ENCODE measurements around the gene PIP4K2A.

Gene PIP4K2A

DNA sequence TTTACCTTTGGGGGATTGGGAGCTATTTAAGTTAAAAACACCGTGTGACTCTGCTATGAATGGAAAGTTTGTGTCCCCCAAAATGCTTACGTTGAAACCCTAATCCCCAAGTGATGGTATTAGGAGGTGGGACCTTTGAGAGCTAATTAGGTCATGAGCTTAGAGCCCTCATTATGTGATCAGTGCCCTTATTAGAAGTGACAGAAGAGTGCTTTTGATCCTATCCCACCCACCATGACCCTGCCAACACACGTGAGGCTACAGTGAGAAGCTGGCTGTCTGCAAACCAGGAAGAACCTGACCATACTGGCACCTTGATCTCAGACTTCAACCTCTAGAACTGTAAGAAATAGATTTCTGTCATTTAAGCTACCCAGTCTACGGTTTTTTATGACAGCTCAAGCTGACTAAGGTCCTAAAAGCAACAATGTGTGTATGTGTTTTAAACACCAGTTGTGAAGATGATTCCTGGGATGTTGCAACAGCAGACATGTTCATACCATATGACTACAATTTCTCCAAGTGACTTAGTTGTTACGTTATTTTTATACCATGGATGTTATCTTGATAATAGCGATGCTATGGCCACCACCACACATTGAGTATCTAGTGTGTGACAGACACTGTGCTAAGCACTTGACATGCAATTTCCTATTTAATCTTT is 124.4 kb downstream of the PIP4K2A start:
- no peak for DNase-seq

DNA sequence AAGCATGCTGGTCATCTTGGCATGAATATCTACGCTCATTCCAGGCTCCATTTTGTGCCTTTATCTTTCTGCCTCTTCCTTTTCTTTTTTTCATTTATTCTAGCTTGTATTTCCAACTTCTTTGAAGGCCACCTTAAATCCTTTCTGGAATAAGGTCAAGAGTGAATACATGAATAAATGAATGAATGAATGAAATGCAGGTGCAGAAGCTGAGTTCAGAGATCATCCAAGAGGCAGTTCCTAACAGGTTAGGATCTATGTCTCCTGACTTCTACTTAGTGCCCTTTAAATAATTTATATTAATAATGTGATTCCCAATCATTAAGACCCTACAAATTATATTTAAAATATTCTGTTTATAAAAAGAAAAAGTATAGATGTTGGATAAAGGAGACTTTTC is 125.9 kb downstream of the PIP4K2A start:
- DNase-seq, result no peak

DNA sequence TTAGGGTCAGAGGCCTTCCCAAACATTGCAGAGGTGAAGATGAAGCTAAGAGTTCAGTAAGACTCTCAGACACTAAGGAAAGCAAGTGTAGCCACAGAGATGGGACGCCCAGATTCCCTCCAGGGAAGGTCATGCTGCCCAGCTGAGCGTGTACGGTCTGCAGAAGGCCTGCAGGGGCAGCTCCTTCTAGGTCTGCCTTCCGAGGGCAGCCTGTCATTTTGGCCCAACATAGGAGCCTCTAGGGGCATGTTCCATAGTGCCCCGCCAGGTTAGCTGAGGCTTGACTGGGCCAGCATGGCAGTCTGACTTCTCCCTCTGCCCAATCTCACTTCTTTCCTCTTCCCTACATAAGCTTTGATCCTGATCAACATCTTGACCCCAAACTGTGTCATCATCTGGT is 130.7 kb downstream of the PIP4K2A start:
- DNase-seq, result no peak

DNA sequence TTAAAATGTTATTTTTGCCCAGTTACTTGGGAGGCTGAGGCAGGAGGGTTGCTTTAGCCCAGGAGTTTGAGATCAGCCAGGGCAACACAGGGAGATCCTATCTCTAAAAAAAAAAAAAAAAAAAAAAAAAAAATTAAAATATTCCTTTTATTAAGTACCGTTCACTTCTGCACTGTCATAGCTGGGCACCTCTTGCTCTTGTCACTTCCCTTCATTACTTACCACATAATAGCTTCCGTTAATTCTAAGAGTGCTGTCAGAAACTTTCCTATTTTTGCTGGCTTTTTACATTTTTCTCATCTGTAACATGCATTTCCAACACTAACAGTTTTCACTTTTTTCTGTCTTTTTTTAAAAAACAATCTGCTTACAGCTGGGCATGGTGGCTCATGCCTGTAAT is 132.9 kb downstream of the PIP4K2A start:
- no peak for DNase-seq

DNA sequence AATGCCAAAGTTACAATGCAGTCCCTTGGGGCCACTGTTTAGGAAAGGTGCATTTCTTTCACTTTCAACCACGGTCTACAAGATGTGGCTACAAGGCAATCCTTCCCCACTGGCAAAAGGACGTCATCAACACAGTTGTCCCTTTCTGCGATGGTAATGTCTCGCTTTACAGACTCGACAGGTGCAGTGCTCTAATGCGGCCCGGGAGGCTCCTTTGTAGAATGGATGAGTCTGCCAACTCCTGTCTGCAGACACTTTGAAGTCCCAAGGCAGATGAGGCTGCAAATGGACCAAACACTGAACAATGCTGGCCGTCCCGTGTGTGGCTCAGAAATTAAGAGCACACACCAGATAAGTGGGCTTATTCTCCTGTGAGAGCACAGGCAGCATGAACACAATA is 133.7 kb downstream of the PIP4K2A start:
- no peak for DNase-seq

DNA sequence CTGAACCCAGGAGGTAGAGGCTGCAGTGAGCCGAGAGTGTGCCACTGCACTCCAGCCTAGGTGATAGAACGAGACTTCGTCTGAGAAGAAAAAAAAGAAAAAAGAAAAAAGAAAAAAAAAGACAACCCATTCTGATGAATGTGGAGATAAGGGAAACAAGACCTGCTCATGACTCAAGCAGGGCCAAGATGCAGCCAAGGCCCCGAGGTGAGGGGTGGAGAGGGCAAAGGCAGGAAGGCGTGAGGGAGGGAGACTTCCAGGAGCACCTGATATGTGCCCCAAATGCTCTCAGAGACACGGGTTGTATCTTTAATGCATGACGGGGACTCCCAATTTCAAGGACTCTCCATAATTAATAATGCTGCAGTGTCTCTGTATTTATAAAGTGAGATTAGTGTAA is 134.6 kb downstream of the PIP4K2A start:
- no peak for DNase-seq

DNA sequence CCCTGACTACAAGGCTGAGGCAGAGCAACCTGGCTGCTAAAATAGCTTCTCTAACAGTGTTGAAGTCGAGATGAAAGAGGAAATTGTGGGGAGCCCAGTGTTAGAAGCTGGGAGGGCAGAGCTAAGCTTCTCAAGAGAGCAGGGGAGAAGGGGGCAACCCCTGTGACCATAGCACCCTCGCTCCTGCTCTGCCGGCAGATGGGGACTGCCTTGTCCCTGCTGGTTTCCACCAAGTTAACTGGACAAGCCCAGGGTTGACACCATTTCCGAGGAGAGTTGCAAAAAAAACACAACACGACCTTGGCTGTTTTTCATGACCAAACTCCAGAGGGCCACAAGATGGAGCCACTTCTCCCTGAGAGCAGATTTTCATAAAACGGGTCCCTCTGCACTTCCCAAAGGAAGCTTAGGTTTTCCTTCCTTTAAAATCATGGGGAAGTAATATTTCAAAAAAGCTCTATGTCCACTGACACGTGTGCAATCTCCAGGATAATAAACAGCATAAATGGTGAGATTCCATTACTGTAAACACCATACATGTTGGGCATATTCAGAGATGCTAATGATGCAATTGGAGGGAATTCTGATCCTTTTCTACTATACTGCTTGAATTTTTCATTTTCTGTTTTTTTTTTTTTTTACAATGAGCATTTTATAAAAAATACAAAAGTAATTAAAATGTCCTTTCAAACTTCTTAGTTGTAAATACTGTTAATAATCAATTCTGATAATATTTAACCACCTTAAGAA is 140.4 kb downstream of the PIP4K2A start:
- no peak for DNase-seq

DNA sequence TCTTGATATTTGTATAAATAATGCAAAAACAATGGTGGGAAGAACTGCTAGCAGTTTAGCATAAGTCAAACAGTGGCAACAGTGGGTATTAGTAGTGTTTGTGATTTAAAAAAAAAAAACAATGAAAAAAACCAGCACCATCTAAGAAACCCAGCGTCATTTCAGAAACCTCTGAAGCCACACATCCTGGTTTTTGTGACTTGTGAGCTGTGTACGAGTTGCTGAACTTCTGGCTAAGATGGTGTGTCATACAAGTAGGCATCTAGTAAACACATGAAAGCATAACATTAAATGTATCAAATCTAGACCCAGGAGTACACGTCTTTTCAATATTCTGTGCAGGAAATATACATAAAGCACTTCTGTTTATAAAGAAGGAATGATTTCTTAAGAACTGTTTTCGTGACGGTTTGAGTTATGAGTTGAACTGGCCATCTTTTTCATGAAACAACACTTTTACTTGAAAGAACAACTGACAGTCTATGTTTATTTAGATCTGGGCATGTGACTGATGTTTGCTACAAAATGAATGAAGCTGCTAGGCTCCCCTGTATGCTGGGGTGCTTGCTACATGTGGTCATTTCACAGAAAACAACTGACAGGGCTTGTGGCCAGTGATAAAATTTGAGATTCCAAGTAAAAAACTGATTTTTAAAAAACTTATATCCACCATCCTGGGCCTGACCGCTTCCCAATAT is 143.5 kb downstream of the PIP4K2A start:
- DNase-seq, result no peak

DNA sequence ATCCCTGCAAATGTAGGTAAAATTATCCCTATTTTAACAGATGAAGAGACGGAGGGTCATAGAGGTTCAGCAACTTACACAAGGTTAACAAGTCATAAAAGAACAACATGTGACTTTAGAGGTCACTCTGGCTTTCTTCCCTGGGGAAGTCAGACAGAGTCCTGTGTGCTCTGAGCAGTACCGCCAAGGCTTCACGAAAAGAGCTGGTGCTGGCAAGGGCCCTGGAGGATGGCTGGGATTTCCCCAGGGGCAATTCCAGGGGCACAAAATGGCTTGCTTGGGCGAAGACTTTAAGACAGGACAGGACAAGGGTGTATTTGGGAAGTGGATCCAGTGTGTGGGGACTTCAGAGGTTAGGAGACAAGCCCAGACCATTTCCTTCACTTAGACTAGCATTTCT is 144.1 kb downstream of the PIP4K2A start:
- no peak for DNase-seq

DNA sequence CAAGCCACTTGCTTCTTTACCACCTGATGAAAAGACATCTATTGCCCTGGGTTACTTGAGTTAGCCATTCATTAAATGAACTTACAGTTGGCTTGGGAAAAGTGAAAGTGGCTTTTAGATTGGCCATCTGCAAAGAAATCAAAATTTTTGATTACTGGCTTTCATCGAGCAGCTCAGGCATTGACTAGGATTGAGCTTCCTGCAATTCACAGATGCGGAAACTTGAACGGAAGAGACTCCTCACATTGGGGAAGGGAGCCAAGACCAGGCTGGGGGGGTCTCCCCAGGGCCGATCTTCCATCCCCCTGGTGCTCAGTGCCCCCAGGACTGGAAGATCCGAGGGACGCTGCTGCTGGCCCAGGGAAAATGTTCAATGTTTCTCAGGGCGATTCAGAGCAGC is 145.4 kb downstream of the PIP4K2A start:
- no peak for DNase-seq

DNA sequence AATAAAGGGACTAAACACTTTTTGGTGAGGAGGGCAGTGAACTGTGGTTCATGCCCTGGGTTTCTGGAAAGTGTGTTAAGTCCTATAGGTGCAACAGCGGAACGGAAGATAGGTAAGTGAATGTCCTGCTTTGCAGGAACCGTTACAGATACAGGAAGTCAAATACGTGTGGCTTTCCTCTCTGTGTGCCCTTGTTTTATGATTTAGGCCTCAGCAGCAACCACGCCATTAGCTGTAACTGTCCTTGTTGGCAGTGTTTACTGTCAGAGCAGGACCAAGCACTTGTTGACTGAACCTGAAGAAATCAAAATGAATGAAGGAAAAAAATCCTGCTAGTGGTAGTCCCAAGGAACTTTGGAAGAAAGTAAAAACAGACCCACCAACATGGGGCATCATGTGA is 150.3 kb downstream of the PIP4K2A start:
- no peak for DNase-seq

DNA sequence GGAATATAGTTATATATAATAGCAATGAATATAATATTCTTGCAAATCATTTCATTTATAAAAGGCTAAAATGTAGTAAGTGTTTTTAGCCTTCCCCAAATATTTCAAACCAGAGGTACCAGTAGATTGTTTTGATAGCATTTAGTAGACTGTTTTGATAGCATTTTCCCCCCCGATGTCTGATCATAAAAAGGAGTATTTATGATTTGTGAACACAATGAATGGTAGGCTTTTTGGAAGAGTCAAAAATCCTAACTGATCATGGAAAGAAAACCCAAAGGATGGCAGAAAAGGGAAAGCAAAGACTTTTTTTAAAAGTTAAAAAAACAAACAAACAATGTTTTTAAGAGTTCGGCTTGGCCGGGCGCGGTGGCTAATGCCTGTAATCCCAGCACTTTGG is 152.5 kb downstream of the PIP4K2A start:
- no peak for DNase-seq

DNA sequence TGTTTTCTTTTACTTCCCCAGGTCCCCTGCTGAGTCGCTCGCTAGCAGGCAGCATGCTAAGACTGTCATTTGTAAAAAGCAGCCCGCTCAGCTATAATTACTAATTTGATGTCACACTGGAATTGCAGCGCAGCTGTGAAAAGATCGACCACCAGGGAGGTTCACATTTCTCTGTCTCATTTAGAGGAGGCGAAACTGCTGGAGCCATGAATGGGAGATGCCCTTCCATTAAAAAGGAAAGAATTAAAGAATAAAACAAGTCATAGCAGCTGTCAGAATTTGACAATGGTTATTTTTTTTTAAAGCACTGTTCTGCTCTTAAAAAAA is 153.5 kb downstream of the PIP4K2A start:
- no peak for DNase-seq

DNA sequence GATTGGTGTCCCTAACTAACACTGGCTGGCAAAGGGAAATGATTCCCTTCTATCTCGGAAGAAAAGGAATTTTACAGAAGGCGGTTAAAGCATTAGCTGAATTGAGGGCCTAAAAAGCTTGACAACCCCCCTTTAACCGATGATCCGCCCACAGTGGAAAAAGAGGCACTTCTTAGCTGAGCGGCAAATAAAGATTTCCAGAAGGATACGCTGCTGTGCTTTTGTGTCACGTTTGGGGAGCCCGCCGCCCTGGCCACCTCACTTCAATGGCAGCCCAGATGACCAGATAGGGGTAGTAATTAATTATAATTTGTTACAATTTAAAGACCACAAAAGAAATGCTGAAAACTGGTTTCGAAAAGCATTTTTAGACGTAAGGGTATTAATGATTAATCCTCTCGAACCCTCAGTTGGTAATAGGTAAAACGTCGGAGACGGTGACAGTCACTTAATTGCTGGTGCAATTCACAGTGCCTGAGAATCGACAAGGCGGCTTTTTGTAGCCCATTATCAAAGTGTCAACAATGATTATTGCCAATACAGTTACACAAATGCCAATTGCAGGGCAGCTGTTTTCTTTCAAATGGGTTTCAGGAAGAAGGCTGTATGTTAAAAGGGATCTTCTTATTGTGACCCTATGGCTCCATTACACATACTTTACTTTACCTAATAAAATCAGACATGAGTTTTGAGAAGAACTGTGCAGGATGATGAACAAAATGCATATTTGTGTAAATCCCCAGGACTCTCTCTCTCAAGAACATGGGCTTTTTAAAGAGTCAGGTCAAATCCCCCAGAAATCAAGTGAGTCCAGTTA is 154.1 kb downstream of the PIP4K2A start:
- DNase-seq, result no peak

DNA sequence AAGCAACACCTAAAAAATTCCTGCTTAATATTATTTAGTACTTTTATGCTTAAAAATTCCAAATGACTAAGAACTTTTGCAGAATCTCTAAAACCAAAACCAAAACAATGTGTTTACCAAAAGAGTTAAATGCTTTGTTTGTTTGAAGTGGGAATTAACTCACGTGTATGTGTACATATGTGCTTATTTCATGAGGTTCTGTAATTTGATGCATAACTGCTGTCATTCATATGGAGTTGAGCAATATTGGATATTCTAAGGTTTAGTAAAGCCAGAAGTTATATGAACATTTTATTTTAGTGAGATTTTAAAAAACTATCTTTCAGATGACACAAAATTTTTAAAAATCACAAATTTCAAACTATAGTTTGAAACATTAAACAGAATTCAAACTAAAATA is 157.1 kb downstream of the PIP4K2A start:
- no peak for DNase-seq

DNA sequence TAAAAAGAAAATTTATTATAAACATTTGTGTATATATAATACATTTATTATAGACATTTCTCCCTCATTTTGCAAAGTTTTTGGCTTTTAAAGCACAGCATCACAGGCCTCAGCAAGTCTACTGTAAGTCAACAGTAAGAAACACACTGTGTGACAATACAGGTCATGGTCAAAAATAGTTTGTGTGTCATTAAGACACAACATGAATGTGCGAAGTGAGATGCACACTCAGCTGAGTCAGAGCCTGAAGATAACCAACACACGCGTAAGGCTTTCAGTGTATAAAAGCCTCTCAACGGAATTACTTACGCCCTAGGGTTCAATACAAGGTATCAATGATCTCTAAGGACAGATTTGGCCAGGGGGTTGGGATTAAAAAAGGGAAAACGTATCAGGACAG is 157.6 kb downstream of the PIP4K2A start:
- DNase-seq, result no peak

DNA sequence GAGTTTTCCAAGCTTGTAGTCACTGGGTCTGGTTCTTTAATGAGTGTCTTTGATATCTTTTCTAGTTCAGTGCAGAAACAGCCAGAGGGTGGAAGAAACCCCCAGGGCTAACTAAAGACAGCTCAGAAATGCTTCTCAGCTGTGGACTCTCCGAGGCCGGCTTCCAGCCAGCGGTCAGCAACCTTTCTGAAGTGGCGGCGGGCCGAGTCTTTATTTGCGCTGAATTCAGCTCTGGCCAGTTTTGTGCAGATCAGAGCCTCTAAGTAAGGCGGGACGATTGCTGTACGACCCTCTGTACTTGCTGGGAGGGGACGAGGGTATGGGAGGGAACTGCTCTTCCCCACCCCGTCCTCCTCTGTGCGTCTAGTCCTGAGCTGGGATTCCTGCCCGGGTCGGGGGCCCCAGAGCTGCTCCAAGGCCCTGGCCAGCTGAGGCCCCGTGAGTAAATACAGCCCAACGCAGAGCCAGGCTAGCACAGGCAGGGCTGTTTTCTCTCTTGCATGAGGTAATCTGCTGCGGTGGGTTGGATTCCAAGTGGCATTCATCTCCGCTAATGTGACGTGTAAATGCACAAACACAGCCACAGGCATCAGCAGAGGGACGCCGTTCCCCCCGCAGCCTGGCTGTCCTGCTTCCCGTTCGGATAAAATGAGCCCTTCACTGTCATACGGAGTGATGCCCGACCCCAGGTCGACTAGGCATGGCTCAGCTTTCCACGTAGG is 159.8 kb downstream of the PIP4K2A start:
- DNase-seq, result peak; percentile 24

DNA sequence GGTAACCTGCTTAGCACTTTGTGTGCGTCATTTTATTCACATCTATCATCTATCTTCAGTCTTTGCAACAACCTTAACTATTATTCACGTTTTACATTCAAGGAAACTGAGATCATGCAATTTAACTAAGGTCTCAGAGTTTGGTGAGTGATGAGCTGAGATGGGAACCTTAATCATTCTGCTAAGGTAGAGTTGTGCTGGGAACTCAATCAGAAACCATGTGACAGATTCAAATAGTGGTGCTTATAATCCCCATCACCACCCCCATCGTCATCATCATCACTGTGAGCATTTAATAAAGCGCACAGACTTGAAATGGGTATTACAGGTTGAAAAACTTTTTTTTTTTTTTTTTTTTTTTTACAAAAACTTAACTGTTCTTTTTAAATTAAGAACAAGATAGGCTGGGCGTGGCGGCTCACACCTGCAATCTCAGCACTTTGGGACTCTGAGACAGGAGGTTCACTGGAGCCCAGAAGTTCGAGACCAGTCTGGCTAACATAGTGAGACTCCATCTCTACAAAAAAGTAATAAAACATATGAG is 160.9 kb downstream of the PIP4K2A start:
- no peak for DNase-seq

DNA sequence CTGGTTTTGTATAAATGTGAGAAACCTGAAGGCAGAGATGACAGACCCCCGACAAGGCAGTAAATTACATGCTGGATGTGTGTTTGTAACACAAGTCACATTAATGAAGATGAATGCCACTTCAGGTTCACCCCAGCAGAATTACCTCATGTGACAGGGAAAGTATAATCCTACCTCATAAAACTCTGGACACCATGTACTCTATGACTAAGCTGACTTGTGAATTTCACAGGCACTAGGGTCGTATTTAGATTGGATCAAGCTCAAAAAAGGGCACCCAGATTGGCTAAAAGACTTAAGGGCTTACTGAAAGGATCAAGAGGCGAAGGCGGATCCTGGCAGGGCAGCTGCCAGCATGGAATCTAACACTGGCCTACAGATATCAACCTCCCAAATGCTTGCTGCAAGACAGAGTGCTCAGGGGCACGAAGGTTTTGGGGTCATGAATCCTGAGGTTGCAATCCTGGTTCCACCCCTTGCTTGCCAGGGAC is 161.4 kb downstream of the PIP4K2A start:
- DNase-seq, result no peak

DNA sequence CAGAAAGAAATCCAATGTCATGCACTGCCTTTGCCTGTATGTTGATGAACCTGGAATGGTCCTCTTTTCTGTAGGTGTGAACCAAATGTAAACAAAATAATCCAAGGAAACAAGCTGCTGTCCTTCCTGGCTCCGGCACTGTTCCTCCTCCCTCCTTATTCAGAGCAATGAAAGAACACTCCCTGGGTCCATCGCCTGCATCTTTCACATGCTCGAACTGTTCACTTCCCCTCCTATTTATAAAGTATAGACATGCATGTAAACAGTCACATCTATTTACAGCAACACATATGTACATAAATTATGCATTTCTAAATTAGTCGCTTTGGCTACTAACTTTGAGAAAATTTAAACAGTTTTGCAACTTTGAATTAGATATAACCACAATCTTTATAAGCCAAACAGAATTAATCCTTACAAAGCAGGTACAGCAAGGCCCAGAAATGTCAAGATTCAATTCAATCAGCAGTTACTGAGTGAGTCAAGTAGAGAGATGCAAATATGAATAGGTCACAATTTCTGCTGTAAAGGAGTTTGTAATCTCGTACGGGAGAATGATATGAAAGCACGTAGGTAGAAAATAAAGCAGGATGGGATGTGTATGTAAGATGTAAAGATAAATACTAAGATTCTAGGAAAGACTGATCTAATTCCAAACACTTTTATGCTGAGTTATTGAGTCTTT is 162.6 kb downstream of the PIP4K2A start:
- no peak for DNase-seq

DNA sequence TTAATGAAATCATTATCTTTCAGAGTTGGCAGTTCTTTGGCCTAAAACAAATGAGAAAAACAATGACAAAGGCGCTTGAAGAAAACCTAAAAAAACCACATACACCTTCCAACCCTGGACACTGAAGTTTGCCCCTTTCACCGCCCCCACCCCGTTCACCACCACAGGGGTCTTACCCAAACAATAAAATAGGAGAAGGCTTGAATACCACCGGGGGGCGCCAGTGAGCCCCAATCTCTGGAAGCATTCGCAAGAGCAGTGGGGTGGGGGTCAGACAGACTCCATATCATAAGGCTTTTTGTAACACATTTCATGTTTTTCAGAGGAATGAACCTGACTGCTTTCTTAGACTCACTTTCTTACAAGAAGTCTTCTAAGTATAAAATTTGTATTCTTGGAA is 163.6 kb downstream of the PIP4K2A start:
- DNase-seq, result no peak

DNA sequence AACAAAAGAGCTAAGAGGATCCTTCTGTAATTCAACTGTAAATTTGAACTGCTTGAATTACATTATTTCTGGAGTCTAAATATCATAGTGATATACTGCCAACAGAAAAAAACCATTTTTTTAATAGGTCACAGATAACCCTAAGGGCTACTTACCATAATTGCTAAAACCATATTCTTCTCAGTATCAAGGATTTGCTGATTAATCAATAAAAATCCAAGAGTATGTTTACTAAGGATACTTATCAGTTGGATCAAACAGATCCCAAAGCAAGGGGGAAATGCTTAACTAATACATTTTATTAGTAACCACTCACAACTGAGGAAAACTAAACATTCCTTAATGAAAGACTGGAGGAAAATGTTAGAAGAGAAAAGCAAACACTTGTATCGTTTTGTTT is 166.0 kb downstream of the PIP4K2A start:
- no peak for DNase-seq

Data from NCI-H774 (cell line).